ENCODE results near the gene ARL2. TPM values are rescaled to one million over a fixed set of nuclear protein-coding genes. Genes with fewer than 3 reads are reported as not detected.

ARL2 gene
- total RNA-seq, 2 experiments from 2014 or later = 118 to 122 TPM

DNA sequence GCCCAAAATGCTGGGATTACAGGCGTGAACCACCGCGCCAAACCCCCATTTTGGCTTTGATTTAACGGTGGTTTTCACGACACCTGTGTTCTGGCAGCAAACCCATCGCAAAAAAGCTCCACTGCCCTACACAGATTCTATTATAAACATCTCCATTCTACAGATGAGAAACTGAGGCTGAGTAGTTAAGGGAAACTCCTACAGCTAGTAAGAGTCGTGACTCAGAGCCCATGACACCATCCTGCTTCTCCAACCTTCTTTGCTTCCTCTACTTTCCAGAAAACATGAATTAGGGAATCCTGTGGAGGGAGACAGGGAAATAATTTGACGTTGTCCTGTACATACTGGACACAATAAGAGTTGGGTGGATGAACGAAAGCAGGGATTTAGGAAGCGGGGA, 12.8 kb downstream of the ARL2 start:
- no peak for ATAC-seq
- intact Hi-C loops (cut with micrococcal nuclease) = no loop called here
- ChIA-PET CTCF (interaction anchor here (1.0 to 3.7 kb wide), 8 partner anchors 9 to 284 kb away, joined by 3 to 37 read pairs (median 3); partner anchors contain the start of genes ARL2, SAC3D1 and ZNHIT2), POLR2A (interaction anchor here (0.6 to 4.9 kb wide), 12 partner anchors 10 to 288 kb away, joined by 3 to 38 read pairs (median 4); partner anchors contain the start of genes ARL2, CDCA5, SAC3D1 and VPS51)
- H3K36me3 Mint-ChIP-seq (ENCODE audit: low read depth) = no peaks in the 10 kb centered on the region
- TF ChIP-seq CTCF (IDR thresholded peaks at IDR 0.05) = no peak
- no peak for DNase-seq
- no peaks in the 10 kb centered on the region for H3K27me3 Mint-ChIP-seq
- peaks cover 13% of the 10 kb centered on the region for H3K4me1 Mint-ChIP-seq (ENCODE audit: low read depth)
- peak overlapping the region; percentile 74 for H3K4me3 Mint-ChIP-seq
- H3K9me3 Mint-ChIP-seq = no peaks in the 10 kb centered on the region
- peak overlapping the region; percentile 81 for H3K27ac Mint-ChIP-seq

GRCh38 chr11:65027213-65028067, 13.5 kb downstream of the ARL2 start, which contains the start of gene SNX15:
Gene SNX15 (plus strand): TSS chr11:65027439. CDS start chr11:65027538, 99 bp downstream.
- intact Hi-C loops (cut with micrococcal nuclease) = no loop called here
- peak within 1 kb of the TSS; percentile 81 for H3K27ac Mint-ChIP-seq
- peak; percentile 96 for DNase-seq
- CTCF ChIA-PET = interaction anchor here (0.9 to 3.7 kb wide), 12 partner anchors 10 to 285 kb away, joined by 3 to 37 read pairs (median 3); partner anchors contain the start of genes ARL2, SAC3D1, VPS51 and ZNHIT2
- no peaks in the 10 kb centered on the region for H3K9me3 Mint-ChIP-seq
- peak within 1 kb of the TSS; percentile 74 for H3K4me3 Mint-ChIP-seq
- POLR2A ChIA-PET = interaction anchor here (0.6 to 4.9 kb wide), 9 partner anchors 10 to 288 kb away, joined by 3 to 38 read pairs (median 4); partner anchors contain the start of genes ARL2, CDCA5 and SAC3D1
- H3K27me3 Mint-ChIP-seq = no peaks in the 10 kb centered on the region
- H3K36me3 Mint-ChIP-seq (ENCODE audit: low read depth) = no peaks in the 10 kb centered on the region
- ATAC-seq = peak; percentile 94
- peak; percentile 80 for TF ChIP-seq CTCF (IDR thresholded peaks at IDR 0.05)
- peaks cover 13% of the 10 kb centered on the region for H3K4me1 Mint-ChIP-seq (ENCODE audit: low read depth)

DNA sequence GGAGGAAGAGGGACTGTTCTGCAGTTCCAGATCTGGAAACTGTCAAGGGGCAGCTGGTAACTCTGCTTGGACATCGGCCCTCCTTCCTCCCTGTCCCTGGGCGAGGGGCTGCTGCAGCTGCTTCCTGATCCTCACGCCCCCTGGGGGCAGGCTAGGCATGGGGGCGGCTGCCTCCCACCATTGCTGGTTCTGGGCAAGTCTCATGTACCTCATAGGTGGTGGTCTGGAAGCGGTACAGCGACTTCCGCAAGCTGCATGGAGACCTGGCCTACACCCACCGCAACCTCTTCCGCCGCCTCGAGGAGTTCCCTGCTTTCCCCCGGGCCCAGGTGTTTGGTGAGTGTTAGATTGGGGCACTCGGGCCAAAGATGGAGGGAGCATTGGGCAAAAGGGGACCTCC, 18.3 kb downstream of the ARL2 start:
- no peaks in the 10 kb centered on the region for H3K9me3 Mint-ChIP-seq
- DNase-seq = no peak
- ChIA-PET POLR2A (interaction anchor here (1.1 to 2.2 kb wide), 2 partner anchors 9 to 18 kb away, joined by 3 to 5 read pairs; partner anchors contain the start of genes ARL2 and SAC3D1), CTCF (interaction anchor here (1.3 to 2.4 kb wide), 3 partner anchors 8 to 184 kb away, joined by 4 to 9 read pairs (median 6); partner anchors contain the start of gene ARL2)
- ATAC-seq = no peak
- H3K4me3 Mint-ChIP-seq = no peak overlapping the region
- no peaks in the 10 kb centered on the region for H3K36me3 Mint-ChIP-seq (ENCODE audit: low read depth)
- H3K4me1 Mint-ChIP-seq (ENCODE audit: low read depth) = peaks cover 9% of the 10 kb centered on the region
- H3K27ac Mint-ChIP-seq = no peak overlapping the region
- intact Hi-C loops (cut with micrococcal nuclease) = no loop called here
- H3K27me3 Mint-ChIP-seq = no peaks in the 10 kb centered on the region
- TF ChIP-seq CTCF (IDR thresholded peaks at IDR 0.05) = no peak

DNA sequence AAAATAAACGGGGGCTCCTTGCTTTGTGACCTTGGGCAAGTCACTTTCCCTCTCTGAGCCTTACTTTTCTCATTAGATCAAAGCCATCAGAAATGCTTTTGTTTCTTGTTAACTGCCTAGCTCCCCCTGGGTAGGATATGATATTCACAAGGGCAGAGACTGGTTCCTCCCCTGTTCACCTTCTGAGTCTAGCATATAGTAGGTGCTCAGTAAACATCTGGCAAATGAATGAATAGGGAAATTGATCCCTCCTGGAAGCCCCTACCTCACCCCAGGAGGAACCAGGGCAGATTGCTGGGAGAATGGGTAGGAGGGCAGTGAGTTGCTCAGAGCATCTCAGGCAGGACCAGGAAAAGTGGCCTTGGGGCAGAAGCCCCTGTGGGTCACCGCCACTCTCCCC, 20.5 kb downstream of the ARL2 start:
- H3K4me3 Mint-ChIP-seq = no peak overlapping the region
- intact Hi-C loops (cut with micrococcal nuclease) = no loop called here
- H3K36me3 Mint-ChIP-seq (ENCODE audit: low read depth) = no peaks in the 10 kb centered on the region
- H3K27me3 Mint-ChIP-seq = no peaks in the 10 kb centered on the region
- POLR2A ChIA-PET = no interaction called here
- DNase-seq (no peak), ATAC-seq (no peak)
- H3K4me1 Mint-ChIP-seq (ENCODE audit: low read depth) = no peaks in the 10 kb centered on the region
- CTCF ChIA-PET = no interaction called here
- H3K9me3 Mint-ChIP-seq = no peaks in the 10 kb centered on the region
- no peak overlapping the region for H3K27ac Mint-ChIP-seq
- TF ChIP-seq CTCF (IDR thresholded peaks at IDR 0.05) = no peak
